Measurements from ENCODE around the gene CYP2U1. TPM values are rescaled to one million over a fixed set of nuclear protein-coding genes. Genes with fewer than 3 reads are reported as not detected.
"Not testable (repeated sequence)": the region's sequence is repeated elsewhere in the genome, so short reads cannot be mapped to it uniquely, and the experiment has no call there.

Gene CYP2U1
- total RNA-seq, 1 experiment from 2014 or later, result 2.5 TPM

DNA sequence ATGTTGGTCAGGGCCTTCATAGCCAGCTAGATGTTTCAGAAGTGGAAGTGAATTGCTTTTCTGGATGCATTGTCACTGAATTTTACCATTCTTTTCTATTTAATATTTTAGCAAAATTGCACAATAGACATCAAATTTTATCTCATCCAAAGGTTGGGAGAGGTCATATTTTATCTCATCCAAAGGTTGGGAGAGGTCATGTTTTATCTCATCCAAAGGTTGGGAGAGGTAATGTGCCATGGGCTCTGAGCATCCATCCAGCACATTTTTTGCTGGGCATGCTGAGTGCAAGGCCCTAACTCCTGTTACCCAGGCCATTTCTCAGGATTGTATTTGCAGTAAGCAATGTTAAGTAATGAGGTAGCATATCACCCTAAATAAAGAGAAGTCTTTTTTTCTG is 14.7 kb upstream of the CYP2U1 start:
- ChIA-PET POLR2A (interaction anchor here (1.2 to 2.0 kb wide), 2 partner anchors 20 to 158 kb away, joined by 3 to 6 read pairs; no protein-coding TSS in a partner anchor), CTCF (interaction anchor here (0.5 to 2.0 kb wide), 3 partner anchors 25 to 159 kb away, joined by 3 to 8 read pairs (median 3); no protein-coding TSS in a partner anchor)
- intact Hi-C loops (cut with micrococcal nuclease), result loop anchor here (10.0 kb wide), 1 partner anchor 658 kb away; no protein-coding TSS in a partner anchor
- peaks cover 31% of the 10 kb centered on the region for H3K36me3 Mint-ChIP-seq (ENCODE audit: insufficient read depth, unreplicated experiment)
- no peak for DNase-seq (ENCODE audit: unreplicated experiment)
- H3K9me3 Mint-ChIP-seq (ENCODE audit: unreplicated experiment), result peaks cover 7% of the 10 kb centered on the region
- no peaks in the 10 kb centered on the region for H3K27me3 Mint-ChIP-seq (ENCODE audit: insufficient read depth, unreplicated experiment)
- no peak overlapping the region for H3K27ac Mint-ChIP-seq (ENCODE audit: low read depth, unreplicated experiment)
- BruUV-seq (replicated peaks), result no TSS peak
- TF ChIP-seq, protein P1, sequence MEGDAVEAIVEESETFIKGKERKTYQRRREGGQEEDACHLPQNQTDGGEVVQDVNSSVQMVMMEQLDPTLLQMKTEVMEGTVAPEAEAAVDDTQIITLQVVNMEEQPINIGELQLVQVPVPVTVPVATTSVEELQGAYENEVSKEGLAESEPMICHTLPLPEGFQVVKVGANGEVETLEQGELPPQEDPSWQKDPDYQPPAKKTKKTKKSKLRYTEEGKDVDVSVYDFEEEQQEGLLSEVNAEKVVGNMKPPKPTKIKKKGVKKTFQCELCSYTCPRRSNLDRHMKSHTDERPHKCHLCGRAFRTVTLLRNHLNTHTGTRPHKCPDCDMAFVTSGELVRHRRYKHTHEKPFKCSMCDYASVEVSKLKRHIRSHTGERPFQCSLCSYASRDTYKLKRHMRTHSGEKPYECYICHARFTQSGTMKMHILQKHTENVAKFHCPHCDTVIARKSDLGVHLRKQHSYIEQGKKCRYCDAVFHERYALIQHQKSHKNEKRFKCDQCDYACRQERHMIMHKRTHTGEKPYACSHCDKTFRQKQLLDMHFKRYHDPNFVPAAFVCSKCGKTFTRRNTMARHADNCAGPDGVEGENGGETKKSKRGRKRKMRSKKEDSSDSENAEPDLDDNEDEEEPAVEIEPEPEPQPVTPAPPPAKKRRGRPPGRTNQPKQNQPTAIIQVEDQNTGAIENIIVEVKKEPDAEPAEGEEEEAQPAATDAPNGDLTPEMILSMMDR (IDR thresholded peaks at IDR 0.05; ENCODE audit: unreplicated experiment), result no peak
- H3K4me1 Mint-ChIP-seq (ENCODE audit: insufficient read depth, unreplicated experiment), result no peaks in the 10 kb centered on the region
- H3K4me3 Mint-ChIP-seq (ENCODE audit: unreplicated experiment), result no peak overlapping the region

DNA sequence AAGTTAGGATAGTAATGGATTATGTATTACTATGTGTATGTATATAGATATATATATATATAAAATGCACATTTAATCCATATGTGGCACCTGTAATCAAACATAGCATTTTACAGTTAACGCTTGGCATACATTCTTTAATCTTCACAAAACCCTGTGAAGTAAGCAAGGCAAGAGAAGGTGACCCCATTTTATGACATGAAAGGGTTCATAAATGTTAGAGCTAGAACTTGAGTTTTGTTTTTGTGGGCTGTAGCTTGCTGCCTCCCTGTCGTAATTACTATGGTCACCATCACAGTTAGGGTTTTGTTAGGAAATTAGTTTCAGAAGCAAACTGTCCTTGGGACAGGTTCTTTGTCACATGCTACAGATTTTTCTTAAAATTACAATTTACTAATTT is 13.8 kb upstream of the CYP2U1 start:
- H3K4me1 Mint-ChIP-seq (ENCODE audit: insufficient read depth, unreplicated experiment), result no peaks in the 10 kb centered on the region
- H3K27me3 Mint-ChIP-seq (ENCODE audit: insufficient read depth, unreplicated experiment), result no peaks in the 10 kb centered on the region
- POLR2A ChIA-PET, result interaction anchor here (0.5 to 2.0 kb wide), 3 partner anchors 62 to 732 kb away, joined by 3 to 6 read pairs (median 4); no protein-coding TSS in a partner anchor
- H3K4me3 Mint-ChIP-seq (ENCODE audit: unreplicated experiment), result no peak overlapping the region
- peaks cover 7% of the 10 kb centered on the region for H3K9me3 Mint-ChIP-seq (ENCODE audit: unreplicated experiment)
- DNase-seq (ENCODE audit: unreplicated experiment), result no peak
- intact Hi-C loops (cut with micrococcal nuclease), result loop anchor here (10.0 kb wide), 1 partner anchor 657 kb away; no protein-coding TSS in a partner anchor
- peaks cover 29% of the 10 kb centered on the region for H3K36me3 Mint-ChIP-seq (ENCODE audit: insufficient read depth, unreplicated experiment)
- CTCF ChIA-PET, result interaction anchor here (2.0 kb wide), 1 partner anchor 159 kb away, joined by 8 read pairs; no protein-coding TSS in a partner anchor
- no peak overlapping the region for H3K27ac Mint-ChIP-seq (ENCODE audit: low read depth, unreplicated experiment)
- no TSS peak for BruUV-seq (replicated peaks)
- TF ChIP-seq, protein P1 (IDR thresholded peaks at IDR 0.05; ENCODE audit: unreplicated experiment), result no peak

DNA sequence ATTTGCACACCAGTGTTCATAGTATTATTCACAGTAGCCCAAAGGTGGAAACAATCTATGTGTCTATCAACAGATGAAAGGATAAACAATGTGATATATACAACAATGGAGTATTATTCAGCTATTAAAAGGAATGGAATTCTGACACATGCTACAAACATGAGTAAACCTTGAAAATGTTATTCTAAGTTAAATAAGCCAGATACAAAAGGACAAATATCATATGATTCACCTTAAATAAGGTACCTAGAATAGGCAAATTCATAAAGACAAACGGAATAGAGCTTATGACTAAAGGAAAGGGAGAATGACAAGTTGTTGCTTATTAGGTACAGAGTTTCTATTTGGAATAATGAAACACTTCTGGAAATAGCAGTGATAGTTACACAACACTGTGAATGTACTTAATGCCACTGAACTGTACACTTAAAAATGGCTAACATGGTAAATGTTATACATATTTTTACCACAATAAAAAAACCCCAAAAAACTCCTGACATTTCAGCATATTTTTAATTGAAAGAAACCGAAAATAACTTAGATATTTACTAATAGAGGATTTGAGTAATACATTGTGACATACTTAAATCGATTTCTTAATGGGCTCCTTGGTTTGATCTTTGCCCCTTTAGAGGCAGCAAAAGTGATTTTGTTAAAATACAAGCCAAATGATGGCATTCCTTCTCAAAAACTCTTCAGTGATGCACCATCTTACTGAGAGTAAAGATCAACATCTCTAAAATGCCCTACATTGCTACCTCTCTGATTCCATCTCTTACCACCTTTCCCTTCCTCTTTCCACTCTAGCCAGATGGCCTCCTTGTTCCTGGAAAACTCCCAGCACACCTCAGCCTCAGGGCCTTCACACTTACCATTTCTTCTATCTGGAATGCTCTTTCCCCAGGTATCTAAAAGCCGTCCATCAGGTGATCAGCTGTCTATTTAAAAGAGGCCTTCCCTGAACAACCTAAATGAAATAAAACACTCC is 8.6 kb upstream of the CYP2U1 start:
- H3K9me3 Mint-ChIP-seq (ENCODE audit: unreplicated experiment), result peaks cover 7% of the 10 kb centered on the region
- ChIA-PET POLR2A (interaction anchor here (0.8 to 1.0 kb wide), 3 partner anchors 26 to 165 kb away, joined by 3 to 5 read pairs (median 4); no protein-coding TSS in a partner anchor), CTCF (interaction anchor here (1.0 to 2.1 kb wide), 4 partner anchors 10 to 185 kb away, joined by 4 to 9 read pairs (median 4); no protein-coding TSS in a partner anchor)
- no peak for DNase-seq (ENCODE audit: unreplicated experiment)
- intact Hi-C loops (cut with micrococcal nuclease), result no loop called here
- H3K4me3 Mint-ChIP-seq (ENCODE audit: unreplicated experiment), result no peak overlapping the region
- no peaks in the 10 kb centered on the region for H3K4me1 Mint-ChIP-seq (ENCODE audit: insufficient read depth, unreplicated experiment)
- TF ChIP-seq, protein P1 (IDR thresholded peaks at IDR 0.05; ENCODE audit: unreplicated experiment), result no peak
- no peaks in the 10 kb centered on the region for H3K27me3 Mint-ChIP-seq (ENCODE audit: insufficient read depth, unreplicated experiment)
- BruUV-seq (replicated peaks), result no TSS peak
- H3K27ac Mint-ChIP-seq (ENCODE audit: low read depth, unreplicated experiment), result no peak overlapping the region
- peaks cover 15% of the 10 kb centered on the region for H3K36me3 Mint-ChIP-seq (ENCODE audit: insufficient read depth, unreplicated experiment)

DNA sequence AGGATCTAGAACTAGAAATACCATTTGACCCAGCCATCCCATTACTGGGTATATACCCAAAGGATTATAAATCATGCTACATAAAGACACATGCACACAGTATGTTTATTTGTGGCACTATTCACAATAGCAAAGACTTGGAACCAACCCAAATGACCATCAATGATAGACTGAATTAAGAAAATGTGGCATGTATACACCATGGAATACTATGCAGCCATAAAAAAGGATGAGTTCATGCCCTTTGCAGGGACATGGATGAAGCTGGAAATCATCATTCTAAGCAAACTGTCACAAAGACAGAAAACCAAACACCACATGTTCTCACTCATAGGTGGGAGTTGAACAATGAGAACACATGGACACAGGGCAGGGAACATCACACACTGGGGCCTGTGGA is 5.6 kb upstream of the CYP2U1 start:
- CTCF ChIA-PET; H3K36me3 Mint-ChIP-seq (ENCODE audit: insufficient read depth, unreplicated experiment); intact Hi-C loops (cut with micrococcal nuclease): not testable (repeated sequence)

DNA sequence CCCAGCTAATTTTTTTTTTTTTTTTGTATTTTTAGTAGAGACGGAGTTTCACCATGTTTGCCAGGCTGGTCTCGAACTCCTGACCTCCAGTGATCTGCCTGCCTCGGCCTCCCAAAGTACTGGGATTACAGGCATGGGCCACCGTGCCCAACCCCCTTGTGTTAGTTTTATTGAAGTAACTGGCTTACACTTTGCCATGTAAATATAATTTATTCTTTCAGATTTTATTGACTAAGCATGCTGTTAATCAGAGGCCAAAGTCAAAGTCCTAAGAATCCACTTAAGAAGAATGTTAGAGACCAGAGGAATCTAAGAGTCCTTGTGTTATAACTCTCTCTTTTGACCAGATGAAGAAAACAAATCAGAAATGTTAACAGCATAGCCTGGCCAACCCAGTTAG is 4.5 kb upstream of the CYP2U1 start:
- H3K9me3 Mint-ChIP-seq (ENCODE audit: unreplicated experiment); CTCF ChIA-PET; intact Hi-C loops (cut with micrococcal nuclease); DNase-seq (ENCODE audit: unreplicated experiment); H3K27me3 Mint-ChIP-seq (ENCODE audit: insufficient read depth, unreplicated experiment); H3K27ac Mint-ChIP-seq (ENCODE audit: low read depth, unreplicated experiment); POLR2A ChIA-PET; H3K4me1 Mint-ChIP-seq (ENCODE audit: insufficient read depth, unreplicated experiment); H3K4me3 Mint-ChIP-seq (ENCODE audit: unreplicated experiment); BruUV-seq (replicated peaks); H3K36me3 Mint-ChIP-seq (ENCODE audit: insufficient read depth, unreplicated experiment): not testable (repeated sequence)

More for the DNA sequence above, 5.6 kb upstream of the CYP2U1 start:
- H3K27ac Mint-ChIP-seq (ENCODE audit: low read depth, unreplicated experiment); POLR2A ChIA-PET; BruUV-seq (replicated peaks); DNase-seq (ENCODE audit: unreplicated experiment); H3K4me1 Mint-ChIP-seq (ENCODE audit: insufficient read depth, unreplicated experiment); H3K27me3 Mint-ChIP-seq (ENCODE audit: insufficient read depth, unreplicated experiment); H3K9me3 Mint-ChIP-seq (ENCODE audit: unreplicated experiment); H3K4me3 Mint-ChIP-seq (ENCODE audit: unreplicated experiment): not testable (repeated sequence)
